GM12874 (cell line): ENCODE data around the gene C1orf167.

Experiments used
- CTCF ChIP-seq: IDR thresholded peaks from 2 replicates; pipeline ENCODE4 v1.5.1; 2011; ENCODE audit warnings: low read depth, mild to moderate bottlenecking, control low read depth, low read length, moderate library complexity; ENCODE audit not compliant: insufficient read depth

C1orf167 gene

GRCh38 chr1:11721311-11721710 is 40.7 kb upstream of the C1orf167 start:
- TF ChIP-seq CTCF = no peak

- no peak for TF ChIP-seq CTCF
Measured at GRCh38 chr1:11722538-11722937, 39.5 kb upstream of the C1orf167 start.

- TF ChIP-seq CTCF = no peak
Measured at GRCh38 chr1:11725616-11726015, 36.4 kb upstream of the C1orf167 start.

- TF ChIP-seq CTCF = no peak
Measured at GRCh38 chr1:11727119-11727518, 34.9 kb upstream of the C1orf167 start.

- TF ChIP-seq CTCF = no peak
Measured at GRCh38 chr1:11728126-11728806, 33.7 kb upstream of the C1orf167 start.

- TF ChIP-seq CTCF = no peak
Measured at GRCh38 chr1:11729155-11729497, 32.9 kb upstream of the C1orf167 start.

- no peak for TF ChIP-seq CTCF
Measured at GRCh38 chr1:11729498-11730428, 32.2 kb upstream of the C1orf167 start.
